GM21529 (cell line): ENCODE data around the gene C2orf81.

Source experiments
- ATAC-seq: cut with Tn5 transposase; IDR thresholded peaks from one replicate; pipeline ENCODE4 v1.9.1; 2021; ENCODE audit not compliant: unreplicated experiment

The C2orf81 gene

DNA sequence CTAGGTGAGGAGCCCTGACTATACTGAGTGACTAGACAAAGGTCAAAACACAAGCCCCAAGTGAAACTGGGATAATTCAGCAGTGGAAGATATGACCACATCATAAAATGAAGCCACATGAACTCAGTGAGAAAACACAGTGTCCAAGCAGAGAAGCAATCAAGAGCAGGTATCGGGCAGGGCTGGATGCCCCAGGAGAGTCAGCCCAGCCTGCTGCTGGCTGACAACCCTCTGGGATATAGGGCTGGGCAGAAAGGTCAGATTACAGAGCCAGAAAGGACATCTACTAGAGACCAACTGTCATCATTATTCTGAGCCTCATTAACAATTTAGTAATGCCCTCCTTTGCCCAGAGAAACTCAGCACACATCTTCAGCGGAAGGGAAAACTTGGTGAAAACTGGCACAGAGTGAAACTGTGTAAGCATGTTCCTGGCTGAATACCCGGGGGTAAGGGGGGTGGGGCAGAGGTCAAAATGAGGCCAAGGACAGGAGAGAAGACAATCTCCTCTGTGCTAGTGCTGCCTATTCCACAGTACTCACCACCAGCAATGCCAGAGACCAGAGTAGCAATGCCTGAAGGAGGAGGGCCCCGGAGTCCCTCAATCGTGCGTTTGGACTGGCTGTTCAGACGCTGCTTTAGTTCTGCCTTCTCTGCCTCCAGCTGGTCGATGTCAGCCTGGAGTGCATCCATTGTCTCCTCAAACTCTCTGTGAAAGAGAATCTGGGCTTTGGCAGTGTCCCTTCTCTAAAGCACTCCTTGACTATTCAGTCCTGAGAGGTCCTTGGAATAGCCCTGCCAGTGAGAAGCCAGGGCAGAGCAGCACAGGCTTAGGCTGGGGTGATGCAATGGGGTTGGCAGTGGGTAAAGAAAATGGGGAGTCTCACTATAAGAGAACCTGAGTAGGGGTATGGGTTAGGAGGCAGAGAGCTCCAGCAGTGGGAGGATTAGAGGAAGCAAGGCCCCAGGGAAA is 56.6 kb downstream of the C2orf81 start:
- no peak for ATAC-seq
